ENCODE data around the gene FXYD3.

- TF ChIP-seq CTCF (IDR thresholded peaks at IDR 0.05; ENCODE audit: poor library complexity, severe bottlenecking), result no peak
- no peak for TF ChIP-seq POLR2AphosphoS5 (IDR thresholded peaks at IDR 0.05)
- TF ChIP-seq RAD21 (conservative IDR thresholded peaks at IDR 0.05), result no peak
- TF ChIP-seq REST (IDR thresholded peaks at IDR 0.05; ENCODE audit: borderline replicate concordance), result no peak
These were observed 54.9 kb downstream of the FXYD3 start for GRCh38 chr19:35170359-35171061.
